ENCODE measurements around the gene ATP2A2.
"Not testable (repeated sequence)": the region's sequence is repeated elsewhere in the genome, so short reads cannot be mapped to it uniquely, and the experiment has no call there.

ATP2A2 gene

GRCh38 chr12:110369992-110370391 lies 88.9 kb downstream of the ATP2A2 start:
- DNase-seq (ENCODE audit: low spot score) = no peak

GRCh38 chr12:110370732-110371231 lies 89.7 kb downstream of the ATP2A2 start:
- DNase-seq (ENCODE audit: low spot score) = no peak

GRCh38 chr12:110371408-110372055 lies 90.5 kb downstream of the ATP2A2 start:
- no peak for DNase-seq (ENCODE audit: low spot score)

GRCh38 chr12:110372056-110372425 lies 91.0 kb downstream of the ATP2A2 start:
- no peak for DNase-seq (ENCODE audit: low spot score)

GRCh38 chr12:110373025-110373424 lies 92.0 kb downstream of the ATP2A2 start:
- no peak for DNase-seq (ENCODE audit: low spot score)

- DNase-seq (ENCODE audit: low spot score) = no peak
Observed at GRCh38 chr12:110373425-110373824, 92.4 kb downstream of the ATP2A2 start.

GRCh38 chr12:110373962-110374611 lies 93.0 kb downstream of the ATP2A2 start:
- DNase-seq (ENCODE audit: low spot score) = no peak

GRCh38 chr12:110378131-110378790 lies 97.2 kb downstream of the ATP2A2 start:
- DNase-seq (ENCODE audit: low spot score) = not testable (repeated sequence)

- no peak for DNase-seq (ENCODE audit: low spot score)
Observed at GRCh38 chr12:110379197-110379596, 98.2 kb downstream of the ATP2A2 start.

GRCh38 chr12:110379631-110380030 lies 98.6 kb downstream of the ATP2A2 start:
- DNase-seq (ENCODE audit: low spot score) = no peak

GRCh38 chr12:110382683-110383082 lies 101.6 kb downstream of the ATP2A2 start:
- DNase-seq (ENCODE audit: low spot score) = no peak
